Uterus (tissue), 4 donors: ENCODE results near the gene MYG1. TPM values are rescaled to one million over a fixed set of nuclear protein-coding genes. Genes with fewer than 3 reads are reported as not detected.
"Not testable (repeated sequence)": the region's sequence is repeated elsewhere in the genome, so short reads cannot be mapped to it uniquely, and the experiment has no call there.

ENCODE experiments used
- DNase-seq, 2 donors: peaks; one replicate each; pipeline ENCODE4 v3.0.0-alpha.2; 2019 to 2020
- H3K27ac ChIP-seq, 2 donors: fragments of 200-600 bp; sonication (generic); 1 replicate in 1 of 2; 2 replicates in 1 of 2; pipeline ENCODE4 v1.5.1; 2016 to 2018
- H3K27me3 ChIP-seq, 2 donors: fragments of 200-600 bp; sonication (generic); one replicate each; pipeline ENCODE4 v1.5.1; 2018 to 2019; ENCODE audit warnings: control low read depth in 1 of 2
- H3K36me3 ChIP-seq, 2 donors: fragments of 200-600 bp; sonication (generic); one replicate each; pipeline ENCODE4 v1.5.1; 2019; ENCODE audit warnings: control low read depth in 1 of 2
- H3K4me1 ChIP-seq, 2 donors: fragments of 200-600 bp; sonication (generic); one replicate each; pipeline ENCODE4 v1.5.1; 2018 to 2019; ENCODE audit warnings: control low read depth in 1 of 2
- H3K4me3 ChIP-seq, 2 donors: fragments of 200-600 bp; sonication (generic); 1 replicate in 1 of 2; 2 replicates in 1 of 2; pipeline ENCODE4 v1.5.1; 2018 to 2019; ENCODE audit warnings: mild to moderate bottlenecking in 1 of 2
- H3K9me3 ChIP-seq, 2 donors: fragments of 200-600 bp; sonication (generic); one replicate each; pipeline ENCODE4 v1.5.1; 2019; ENCODE audit warnings: control low read depth in 1 of 2
- POLR2A ChIP-seq, 2 donors: fragments of 450-650 bp; IDR thresholded peaks; one replicate each; pipeline ENCODE4 v1.6.1; 2016; ENCODE audit warnings: antibody characterized with exemption in 2 of 2, mild to moderate bottlenecking in 1 of 2, moderate library complexity in 1 of 2
- intact Hi-C: fragments of 100-400 bp; cut with DNase I; formaldehyde crosslinking; loops from one replicate; pipeline ENCODE4 v1.15.1; 2023; ENCODE audit warnings: low total_unique reads
- total RNA-seq, 4 donors: library from RNA; depleted of rRNA in 3 of 4; stranded (reverse); fragments of >200 nt in 3 of 4; gene quantifications; one replicate each; pipeline versions ENCODE4 v1.1.0 to v1.2.4, GENCODE V29; 2014 to 2023
- TF ChIP-seq, protein P1 (sequence below), 4 experiments: fragments of 200-600 bp in 2 of 4; fragments of 450-650 bp in 2 of 4; sonication (generic) in 2 of 4; IDR thresholded peaks; one replicate each; pipeline ENCODE4 v1.5.1; 2016 to 2019; ENCODE audit warnings: antibody characterized with exemption in 4 of 4, mild to moderate bottlenecking in 2 of 4, moderate library complexity in 1 of 4
- donor health status: DM: yes; HTN: yes; CAD: no.

MYG1 gene
- total RNA-seq, 4 donors from 2014 or later = 10.2 to 59.3 (median 33.9) TPM

DNA sequence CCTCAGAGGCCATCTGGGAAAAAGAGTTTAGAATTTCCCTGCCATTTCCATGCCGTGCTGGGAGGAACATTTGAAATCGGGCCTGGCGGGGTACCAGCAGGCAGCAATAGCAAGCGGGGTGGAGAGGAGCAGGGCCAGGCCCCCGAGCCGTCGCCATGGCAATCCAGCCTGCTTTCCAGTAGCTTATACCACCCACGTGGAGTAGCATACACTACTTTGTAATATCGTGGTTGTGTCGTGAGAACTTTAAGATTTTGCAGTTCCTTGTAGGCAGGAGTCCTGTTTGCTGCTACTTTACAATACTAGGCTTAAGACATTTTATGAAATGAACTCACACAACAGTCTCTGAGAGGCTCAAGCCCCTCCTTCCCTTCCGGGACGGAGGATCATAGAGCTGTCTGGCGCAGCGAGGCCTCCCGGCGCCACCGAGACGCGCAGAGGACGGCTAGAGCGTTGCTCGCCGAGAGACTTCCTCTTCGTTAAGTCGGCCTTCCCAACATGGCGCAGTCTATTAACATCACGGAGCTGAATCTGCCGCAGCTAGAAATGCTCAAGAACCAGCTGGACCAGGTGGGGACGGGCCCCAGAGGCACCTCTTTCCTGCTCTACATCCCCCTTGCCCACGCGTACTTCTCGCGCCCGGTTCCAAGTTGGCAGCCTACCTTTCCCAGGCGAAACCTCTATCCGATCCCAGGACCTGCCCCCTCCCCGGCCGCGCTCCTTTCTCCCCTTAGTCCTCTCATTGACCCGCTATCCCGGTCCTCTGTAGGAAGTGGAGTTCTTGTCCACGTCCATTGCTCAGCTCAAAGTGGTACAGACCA lies 4.2 kb upstream of the MYG1 start, which contains the start of gene PFDN5:
Gene PFDN5, plus strand, starts transcription at position 473 of the 821 bp plus-strand sequence. Its CDS starts 26 bp downstream, at position 499.
- DNase-seq = peak; percentile 86 to 89
- H3K4me3 ChIP-seq = peak within 1 kb of the TSS; percentile 62 to 89
- intact Hi-C loops = no loop called here
- TF ChIP-seq POLR2A (IDR thresholded peaks at IDR 0.05) = peak in 1 of 2 donors; percentile 63
- TF ChIP-seq, protein P1, sequence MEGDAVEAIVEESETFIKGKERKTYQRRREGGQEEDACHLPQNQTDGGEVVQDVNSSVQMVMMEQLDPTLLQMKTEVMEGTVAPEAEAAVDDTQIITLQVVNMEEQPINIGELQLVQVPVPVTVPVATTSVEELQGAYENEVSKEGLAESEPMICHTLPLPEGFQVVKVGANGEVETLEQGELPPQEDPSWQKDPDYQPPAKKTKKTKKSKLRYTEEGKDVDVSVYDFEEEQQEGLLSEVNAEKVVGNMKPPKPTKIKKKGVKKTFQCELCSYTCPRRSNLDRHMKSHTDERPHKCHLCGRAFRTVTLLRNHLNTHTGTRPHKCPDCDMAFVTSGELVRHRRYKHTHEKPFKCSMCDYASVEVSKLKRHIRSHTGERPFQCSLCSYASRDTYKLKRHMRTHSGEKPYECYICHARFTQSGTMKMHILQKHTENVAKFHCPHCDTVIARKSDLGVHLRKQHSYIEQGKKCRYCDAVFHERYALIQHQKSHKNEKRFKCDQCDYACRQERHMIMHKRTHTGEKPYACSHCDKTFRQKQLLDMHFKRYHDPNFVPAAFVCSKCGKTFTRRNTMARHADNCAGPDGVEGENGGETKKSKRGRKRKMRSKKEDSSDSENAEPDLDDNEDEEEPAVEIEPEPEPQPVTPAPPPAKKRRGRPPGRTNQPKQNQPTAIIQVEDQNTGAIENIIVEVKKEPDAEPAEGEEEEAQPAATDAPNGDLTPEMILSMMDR (IDR thresholded peaks at IDR 0.05) = peak in 2 of 4 experiments; percentile 45 to 55
- H3K27ac ChIP-seq = peak within 1 kb of the TSS; percentile 80 to 88
- H3K9me3 ChIP-seq = no peaks in the 10 kb centered on the region
- H3K4me1 ChIP-seq = peaks cover 11 to 14% of the 10 kb centered on the region in 2 donors
- H3K36me3 ChIP-seq = no peaks in the 10 kb centered on the region
- no peaks in the 10 kb centered on the region for H3K27me3 ChIP-seq

DNA sequence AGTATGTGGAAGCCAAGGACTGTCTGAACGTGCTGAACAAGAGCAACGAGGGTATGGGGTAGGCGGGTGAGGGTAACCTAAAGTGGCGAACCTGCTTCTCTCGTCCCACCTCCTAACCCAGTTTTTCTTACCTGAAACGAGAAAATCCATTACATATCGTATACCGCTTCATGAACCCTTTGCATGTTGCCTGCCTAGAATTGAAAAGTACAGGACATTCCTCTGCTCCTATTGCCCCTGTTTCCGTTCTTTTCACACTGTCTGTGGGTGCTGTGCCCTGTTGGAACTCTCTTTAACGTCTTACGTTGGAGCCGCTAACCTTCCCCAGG lies 3.6 kb upstream of the MYG1 start:
- intact Hi-C loops = no loop called here
- H3K4me1 ChIP-seq = peaks cover 11 to 18% of the 10 kb centered on the region in 2 donors

DNA sequence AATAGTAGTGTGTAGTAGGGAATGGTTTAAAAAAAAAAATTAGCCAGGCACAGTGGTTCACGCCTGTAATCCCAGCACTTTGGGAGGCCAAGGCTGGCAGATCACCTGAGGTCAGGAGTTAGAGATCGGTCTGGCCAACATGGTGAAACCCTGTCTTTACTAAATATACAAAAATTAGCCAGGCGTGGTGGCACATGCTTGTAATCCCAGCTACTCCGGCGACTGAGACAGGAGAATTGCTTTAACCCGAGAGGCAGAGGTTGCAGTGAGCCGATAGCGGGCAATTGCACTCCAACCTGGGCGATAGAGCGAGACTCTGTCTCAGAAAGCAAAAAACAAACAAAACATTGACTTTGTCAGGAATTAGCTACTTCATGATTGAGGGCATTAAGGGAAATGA lies 2.4 kb upstream of the MYG1 start:
- H3K27me3 ChIP-seq, H3K27ac ChIP-seq, H3K9me3 ChIP-seq, intact Hi-C loops, H3K36me3 ChIP-seq, DNase-seq, H3K4me3 ChIP-seq: not testable (repeated sequence)
- H3K4me1 ChIP-seq = peaks cover 11 to 18% of the 10 kb centered on the region in 2 donors

More for the DNA sequence above, 3.6 kb upstream of the MYG1 start:
- Histone ChIP-seq H3K4me3 (peak overlapping the region; percentile 62 to 89), H3K27ac (peak overlapping the region; percentile 80 to 88), H3K9me3 (no peaks in the 10 kb centered on the region), H3K36me3 (no peaks in the 10 kb centered on the region), H3K27me3 (no peaks in the 10 kb centered on the region)
- TF ChIP-seq, protein P1 (IDR thresholded peaks at IDR 0.05) = no peak
- TF ChIP-seq POLR2A (IDR thresholded peaks at IDR 0.05) = no peak
- no peak for DNase-seq

DNA sequence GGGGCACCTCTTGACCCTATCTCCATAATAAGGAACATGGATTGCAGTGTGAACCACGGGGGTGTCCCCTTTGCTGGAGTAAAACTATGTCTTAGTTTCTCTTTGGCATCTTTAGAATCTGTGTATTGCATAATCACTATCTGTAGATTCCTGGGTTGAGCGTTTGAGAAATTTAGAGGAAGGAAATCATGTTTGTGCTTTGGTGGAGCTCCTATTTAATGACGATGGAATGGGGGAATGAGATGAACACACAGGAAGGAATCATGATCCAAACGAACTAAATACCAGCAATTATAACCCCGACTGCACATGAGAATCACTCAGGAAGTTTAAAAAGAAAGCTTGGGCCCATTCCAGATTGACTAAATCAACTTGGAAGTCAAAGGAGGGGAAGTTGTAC lies 1.3 kb upstream of the MYG1 start:
- intact Hi-C loops = no loop called here
- TF ChIP-seq, protein P1 (IDR thresholded peaks at IDR 0.05) = no peak
- TF ChIP-seq POLR2A (IDR thresholded peaks at IDR 0.05) = no peak

DNA sequence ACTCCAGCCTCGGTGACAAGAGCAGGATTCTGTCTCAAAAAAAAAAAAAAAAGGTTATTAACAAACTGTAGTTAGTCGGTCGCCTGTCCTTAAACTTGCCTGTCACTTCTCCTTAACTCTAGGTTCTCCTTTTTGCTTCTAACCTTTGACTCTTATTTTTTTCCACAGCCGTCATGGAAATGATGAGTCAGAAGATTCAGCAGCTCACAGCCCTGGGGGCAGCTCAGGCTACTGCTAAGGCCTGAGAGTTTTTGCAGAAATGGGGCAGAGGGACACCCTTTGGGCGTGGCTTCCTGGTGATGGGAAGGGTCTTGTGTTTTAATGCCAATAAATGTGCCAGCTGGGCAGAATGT lies 418 bp upstream of the MYG1 start:
- peak overlapping the region; percentile 49 to 69 for H3K27ac ChIP-seq
- H3K4me1 ChIP-seq = peaks cover 11 to 18% of the 10 kb centered on the region in 2 donors

More for the DNA sequence above, 1.3 kb upstream of the MYG1 start:
- H3K4me3 ChIP-seq = no peak overlapping the region
- H3K27me3 ChIP-seq = no peaks in the 10 kb centered on the region
- H3K4me1 ChIP-seq = peaks cover 11 to 18% of the 10 kb centered on the region in 2 donors
- no peaks in the 10 kb centered on the region for H3K9me3 ChIP-seq
- no peak overlapping the region for H3K27ac ChIP-seq
- DNase-seq = no peak
- no peaks in the 10 kb centered on the region for H3K36me3 ChIP-seq

More for the DNA sequence above, 418 bp upstream of the MYG1 start:
- DNase-seq = no peak
- H3K36me3 ChIP-seq = no peaks in the 10 kb centered on the region
- no peaks in the 10 kb centered on the region for H3K27me3 ChIP-seq
- no peaks in the 10 kb centered on the region for H3K9me3 ChIP-seq
- TF ChIP-seq, protein P1 (IDR thresholded peaks at IDR 0.05) = no peak
- no peak for TF ChIP-seq POLR2A (IDR thresholded peaks at IDR 0.05)
- peak overlapping the region; percentile 60 to 89 for H3K4me3 ChIP-seq
- intact Hi-C loops = no loop called here
